ENCODE data around the gene CCR3.

CCR3 gene

DNA sequence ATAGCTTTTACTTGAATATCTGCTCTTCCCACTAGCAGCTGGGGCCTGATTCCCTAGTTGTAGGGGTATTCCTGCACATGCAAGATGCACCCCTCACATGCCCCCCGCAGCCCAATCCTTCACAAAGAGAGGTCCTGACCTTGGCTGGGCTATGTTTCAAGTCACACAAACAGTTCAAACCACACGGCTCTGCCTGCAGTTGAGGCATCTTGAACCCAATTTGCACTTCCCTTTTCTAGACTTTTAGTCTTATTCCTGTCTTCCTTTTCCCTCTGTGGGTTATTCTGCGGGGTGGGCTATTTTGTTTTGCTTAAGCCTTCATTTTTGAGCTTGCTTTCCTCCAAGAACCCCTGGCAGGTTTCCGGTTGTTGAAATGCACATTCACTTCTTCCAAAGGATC lies 20.9 kb upstream of the CCR3 start:
- Histone ChIP-seq H3K36me3 (ENCODE audit: control insufficient read depth, insufficient read depth, low read length) (no peaks in the 10 kb centered on the region), H3K4me3 (ENCODE audit: extremely low read depth, insufficient read depth, low read length, poor library complexity, severe bottlenecking) (no peak overlapping the region)
- WGBS, 2 experiments (ENCODE audit: insufficient coverage in 2 of 2), result 88 to 100% methylated on average over 1 to 2 of the region's 4 CpGs

GRCh38 chr3:46221938-46222337 lies 20.3 kb upstream of the CCR3 start:
- H3K4me1 ChIP-seq (ENCODE audit: control insufficient read depth, insufficient read depth, low read length, poor library complexity, severe bottlenecking), result no peaks in the 10 kb centered on the region
- no peak overlapping the region for H3K27ac ChIP-seq (ENCODE audit: low read depth, low read length, severe bottlenecking)
- no peaks in the 10 kb centered on the region for H3K9me3 ChIP-seq (ENCODE audit: control insufficient read depth, low read length)
- H3K4me3 ChIP-seq (ENCODE audit: extremely low read depth, insufficient read depth, low read length, poor library complexity, severe bottlenecking), result no peak overlapping the region
- WGBS, 2 experiments (ENCODE audit: insufficient coverage in 2 of 2), result 100% methylated on average over 1 of the region's 1 CpG; no CpG with 5 or more reads in 1 of the 2 experiments
- no peaks in the 10 kb centered on the region for H3K36me3 ChIP-seq (ENCODE audit: control insufficient read depth, insufficient read depth, low read length)

More for the DNA sequence above, 20.9 kb upstream of the CCR3 start:
- Histone ChIP-seq H3K27ac (ENCODE audit: low read depth, low read length, severe bottlenecking) (no peak overlapping the region), H3K4me1 (ENCODE audit: control insufficient read depth, insufficient read depth, low read length, poor library complexity, severe bottlenecking) (no peaks in the 10 kb centered on the region), H3K9me3 (ENCODE audit: control insufficient read depth, low read length) (no peaks in the 10 kb centered on the region)

DNA sequence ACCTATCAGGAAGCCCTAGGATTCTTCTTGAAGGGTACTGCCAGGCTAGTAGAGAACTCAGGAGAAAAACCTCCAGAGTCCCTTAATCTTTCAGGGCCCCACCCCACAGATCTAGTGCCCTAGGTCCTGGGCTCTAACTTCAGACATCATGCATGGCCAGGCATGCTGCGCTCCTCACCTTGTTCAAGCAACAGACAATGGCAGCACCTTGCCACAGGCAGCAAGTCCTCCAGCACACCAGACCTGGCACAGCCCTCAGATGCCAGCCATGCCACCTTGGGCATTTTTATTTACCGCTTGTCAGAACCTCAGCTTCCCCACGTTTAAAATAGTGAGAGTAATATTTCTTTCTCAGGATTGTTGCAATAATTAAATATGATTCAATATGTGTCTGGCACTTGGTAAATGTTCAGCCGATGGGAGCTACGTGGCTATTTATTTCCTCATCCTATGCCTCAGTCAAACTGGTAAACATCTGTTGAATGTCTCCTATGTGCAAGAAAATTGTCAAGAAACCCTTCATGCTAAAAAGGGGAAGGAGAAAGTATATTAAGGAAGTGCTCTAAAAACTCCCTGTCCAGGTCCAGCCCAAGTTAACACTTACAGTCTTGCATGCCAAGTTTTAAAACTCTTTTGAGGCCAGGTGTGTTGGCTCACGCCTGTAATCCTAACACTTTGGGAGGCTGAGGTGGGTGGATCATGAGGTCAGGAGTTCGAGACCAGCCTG lies 19.7 kb upstream of the CCR3 start:
- no peaks in the 10 kb centered on the region for H3K36me3 ChIP-seq (ENCODE audit: control insufficient read depth, insufficient read depth, low read length)
- no peak overlapping the region for H3K4me3 ChIP-seq (ENCODE audit: extremely low read depth, insufficient read depth, low read length, poor library complexity, severe bottlenecking)
- no peaks in the 10 kb centered on the region for H3K4me1 ChIP-seq (ENCODE audit: control insufficient read depth, insufficient read depth, low read length, poor library complexity, severe bottlenecking)
- WGBS, 2 experiments (ENCODE audit: insufficient coverage in 2 of 2), result 100% methylated on average over 2 to 3 of the region's 7 CpGs
- H3K9me3 ChIP-seq (ENCODE audit: control insufficient read depth, low read length), result no peaks in the 10 kb centered on the region
- no peak overlapping the region for H3K27ac ChIP-seq (ENCODE audit: low read depth, low read length, severe bottlenecking)

GRCh38 chr3:46228260-46229242 lies 13.7 kb upstream of the CCR3 start:
- Histone ChIP-seq H3K4me1 (ENCODE audit: control insufficient read depth, insufficient read depth, low read length, poor library complexity, severe bottlenecking) (no peaks in the 10 kb centered on the region), H3K9me3 (ENCODE audit: control insufficient read depth, low read length) (no peaks in the 10 kb centered on the region), H3K36me3 (ENCODE audit: control insufficient read depth, insufficient read depth, low read length) (no peaks in the 10 kb centered on the region), H3K27ac (ENCODE audit: low read depth, low read length, severe bottlenecking) (no peak overlapping the region), H3K4me3 (ENCODE audit: extremely low read depth, insufficient read depth, low read length, poor library complexity, severe bottlenecking) (no peak overlapping the region)
- WGBS, 2 experiments (ENCODE audit: insufficient coverage in 2 of 2), result 93 to 100% methylated on average over 1 to 2 of the region's 5 CpGs

DNA sequence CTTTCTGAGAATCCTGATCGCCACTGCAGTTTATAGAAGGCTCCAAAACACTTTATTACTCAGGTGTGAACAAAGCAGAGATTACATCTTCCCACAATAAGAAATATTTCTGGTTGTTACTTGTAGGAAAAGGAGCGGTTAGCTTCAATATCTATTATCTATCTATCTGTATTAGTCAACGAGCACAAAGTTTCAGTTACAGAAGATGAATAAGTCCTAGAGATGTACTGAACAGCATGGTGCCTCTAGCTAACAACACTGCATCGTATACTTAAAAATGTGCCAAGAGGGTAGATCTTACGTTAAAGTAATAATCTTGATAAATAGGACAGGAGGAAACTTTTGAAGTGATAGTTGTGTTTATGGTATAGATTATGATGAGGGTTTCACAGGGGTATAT lies 10.9 kb upstream of the CCR3 start:
- Histone ChIP-seq H3K36me3 (ENCODE audit: control insufficient read depth, insufficient read depth, low read length) (no peaks in the 10 kb centered on the region), H3K4me3 (ENCODE audit: extremely low read depth, insufficient read depth, low read length, poor library complexity, severe bottlenecking) (no peak overlapping the region), H3K9me3 (ENCODE audit: control insufficient read depth, low read length) (no peaks in the 10 kb centered on the region), H3K27ac (ENCODE audit: low read depth, low read length, severe bottlenecking) (no peak overlapping the region), H3K4me1 (ENCODE audit: control insufficient read depth, insufficient read depth, low read length, poor library complexity, severe bottlenecking) (no peaks in the 10 kb centered on the region)
- 94 to 100% methylated on average over 2 to 3 of the region's 5 CpGs for WGBS, 2 experiments (ENCODE audit: insufficient coverage in 2 of 2)

DNA sequence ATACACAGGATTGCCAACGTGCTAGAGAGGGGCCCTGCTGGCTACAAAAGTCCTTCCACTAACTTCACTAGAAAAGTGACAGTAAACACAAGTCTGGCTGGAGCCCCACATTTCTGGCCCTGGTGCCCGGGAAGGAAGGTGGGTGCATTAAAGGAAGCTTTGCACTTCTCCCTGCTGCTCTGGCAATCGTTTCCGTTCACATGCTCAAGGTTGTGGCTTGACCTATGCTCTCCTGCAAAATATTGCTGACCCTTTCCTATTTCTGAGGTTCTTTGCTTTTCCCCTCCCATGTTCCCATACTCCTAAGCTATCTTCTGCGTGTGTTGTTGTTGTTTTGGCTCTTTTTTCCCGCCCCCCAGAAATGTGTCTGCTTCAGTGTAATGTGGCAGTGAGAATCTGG lies 9.1 kb upstream of the CCR3 start:
- Histone ChIP-seq H3K27ac (ENCODE audit: low read depth, low read length, severe bottlenecking) (no peak overlapping the region), H3K9me3 (ENCODE audit: control insufficient read depth, low read length) (no peaks in the 10 kb centered on the region), H3K4me3 (ENCODE audit: extremely low read depth, insufficient read depth, low read length, poor library complexity, severe bottlenecking) (no peak overlapping the region), H3K4me1 (ENCODE audit: control insufficient read depth, insufficient read depth, low read length, poor library complexity, severe bottlenecking) (no peaks in the 10 kb centered on the region), H3K36me3 (ENCODE audit: control insufficient read depth, insufficient read depth, low read length) (no peaks in the 10 kb centered on the region)
- 91 to 93% methylated on average over 2 to 3 of the region's 6 CpGs for WGBS, 2 experiments (ENCODE audit: insufficient coverage in 2 of 2)

GRCh38 chr3:46235425-46235824 lies 6.8 kb upstream of the CCR3 start:
- H3K9me3 ChIP-seq (ENCODE audit: control insufficient read depth, low read length), result no peaks in the 10 kb centered on the region
- no peaks in the 10 kb centered on the region for H3K4me1 ChIP-seq (ENCODE audit: control insufficient read depth, insufficient read depth, low read length, poor library complexity, severe bottlenecking)
- WGBS, 2 experiments (ENCODE audit: insufficient coverage in 2 of 2), result 88 to 89% methylated on average over 1 to 2 of the region's 2 CpGs
- H3K36me3 ChIP-seq (ENCODE audit: control insufficient read depth, insufficient read depth, low read length), result no peaks in the 10 kb centered on the region
- H3K4me3 ChIP-seq (ENCODE audit: extremely low read depth, insufficient read depth, low read length, poor library complexity, severe bottlenecking), result no peak overlapping the region
- H3K27ac ChIP-seq (ENCODE audit: low read depth, low read length, severe bottlenecking), result no peak overlapping the region

- H3K9me3 ChIP-seq (ENCODE audit: control insufficient read depth, low read length), result no peaks in the 10 kb centered on the region
- no peak overlapping the region for H3K27ac ChIP-seq (ENCODE audit: low read depth, low read length, severe bottlenecking)
- no peak overlapping the region for H3K4me3 ChIP-seq (ENCODE audit: extremely low read depth, insufficient read depth, low read length, poor library complexity, severe bottlenecking)
- WGBS, 2 experiments (ENCODE audit: insufficient coverage in 2 of 2), result 82 to 90% methylated on average over 2 to 4 of the region's 5 CpGs
- no peaks in the 10 kb centered on the region for H3K4me1 ChIP-seq (ENCODE audit: control insufficient read depth, insufficient read depth, low read length, poor library complexity, severe bottlenecking)
- H3K36me3 ChIP-seq (ENCODE audit: control insufficient read depth, insufficient read depth, low read length), result no peaks in the 10 kb centered on the region
Measured at GRCh38 chr3:46236294-46237054, 5.8 kb upstream of the CCR3 start.

DNA sequence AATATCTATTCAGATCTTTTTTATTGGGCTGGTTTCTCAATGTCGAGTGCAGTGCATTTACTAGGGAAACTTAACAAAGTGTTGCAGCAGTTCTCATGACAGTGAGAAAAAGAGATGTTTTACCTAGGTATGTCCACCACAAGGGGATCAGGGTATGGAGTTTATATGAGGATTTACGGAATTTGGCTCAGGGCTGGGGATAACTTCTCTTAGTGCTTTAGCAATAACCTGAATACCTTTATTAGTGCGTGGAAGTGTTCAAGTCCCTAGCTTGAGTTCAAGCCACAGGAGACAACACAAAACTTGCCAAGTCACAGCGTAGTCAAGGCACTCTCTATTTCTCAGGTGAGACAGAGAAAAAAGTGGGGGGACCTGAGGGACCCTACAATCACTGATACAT lies 3.9 kb upstream of the CCR3 start:
- 82 to 96% methylated on average over 2 to 3 of the region's 4 CpGs for WGBS, 2 experiments (ENCODE audit: insufficient coverage in 2 of 2)
- H3K36me3 ChIP-seq (ENCODE audit: control insufficient read depth, insufficient read depth, low read length), result no peaks in the 10 kb centered on the region
- no peak overlapping the region for H3K27ac ChIP-seq (ENCODE audit: low read depth, low read length, severe bottlenecking)
- H3K4me1 ChIP-seq (ENCODE audit: control insufficient read depth, insufficient read depth, low read length, poor library complexity, severe bottlenecking), result no peaks in the 10 kb centered on the region
- H3K4me3 ChIP-seq (ENCODE audit: extremely low read depth, insufficient read depth, low read length, poor library complexity, severe bottlenecking), result no peak overlapping the region
- no peaks in the 10 kb centered on the region for H3K9me3 ChIP-seq (ENCODE audit: control insufficient read depth, low read length)

GRCh38 chr3:46239301-46239938 lies 2.8 kb upstream of the CCR3 start:
- no peak overlapping the region for H3K27ac ChIP-seq (ENCODE audit: low read depth, low read length, severe bottlenecking)
- H3K36me3 ChIP-seq (ENCODE audit: control insufficient read depth, insufficient read depth, low read length), result no peaks in the 10 kb centered on the region
- H3K4me1 ChIP-seq (ENCODE audit: control insufficient read depth, insufficient read depth, low read length, poor library complexity, severe bottlenecking), result no peaks in the 10 kb centered on the region
- no peak overlapping the region for H3K4me3 ChIP-seq (ENCODE audit: extremely low read depth, insufficient read depth, low read length, poor library complexity, severe bottlenecking)
- 81 to 83% methylated on average over 3 of the region's 3 CpGs for WGBS, 2 experiments (ENCODE audit: insufficient coverage in 2 of 2)
- no peaks in the 10 kb centered on the region for H3K9me3 ChIP-seq (ENCODE audit: control insufficient read depth, low read length)
